ENCODE results near the gene MFSD8. TPM values are rescaled to one million over a fixed set of nuclear protein-coding genes. Genes with fewer than 3 reads are reported as not detected.
"Not testable (repeated sequence)": the region's sequence is repeated elsewhere in the genome, so short reads cannot be mapped to it uniquely, and the experiment has no call there.

Gene MFSD8
- total RNA-seq (2014; rRNA removed; shearing (Covaris generic); ENCODE audit: low replicate concordance), result 14.9 and 15.9 TPM in 2 replicates

DNA sequence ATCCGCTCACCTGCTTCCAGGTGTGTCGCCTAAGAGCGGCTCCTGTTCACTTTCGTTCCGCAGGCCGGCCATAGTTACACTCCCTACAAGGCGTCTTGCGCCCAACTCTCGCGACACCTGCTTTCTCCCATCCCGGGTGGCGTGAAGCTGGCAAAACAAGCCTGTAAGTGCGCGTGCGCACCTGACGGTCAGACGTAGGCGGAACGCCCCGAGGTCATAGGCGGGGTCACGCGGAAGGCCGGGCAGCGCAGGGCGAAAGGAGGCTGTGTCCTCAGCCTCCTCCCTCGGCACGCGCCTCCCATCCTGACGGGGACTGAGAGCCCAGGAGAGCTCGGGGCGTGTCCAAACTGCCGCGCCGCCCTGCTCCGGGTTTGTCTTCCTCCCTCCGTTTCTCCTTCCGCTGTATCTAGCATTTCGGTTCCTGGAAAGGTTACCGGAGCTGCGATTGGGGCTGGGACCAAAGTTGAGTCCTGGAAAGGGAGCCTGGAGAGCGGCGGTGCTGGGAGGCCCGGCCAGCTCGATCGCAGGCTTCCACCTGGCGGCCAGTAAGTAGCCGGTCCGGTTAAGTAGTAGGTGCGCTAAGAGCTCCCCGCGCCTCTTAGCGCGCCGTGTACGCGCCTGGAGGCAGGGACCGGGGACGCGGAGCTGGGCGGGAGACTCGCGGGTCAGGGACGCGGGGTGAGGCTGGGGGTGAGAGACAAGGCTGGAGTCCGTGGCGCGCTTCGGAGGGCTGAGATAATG is at the start of gene MFSD8, which contains the start of gene ABHD18:
Gene MFSD8 (minus strand): TSS at position 112 of the 741 bp plus-strand sequence. CDS start 40 bp downstream, at position 72.
Gene ABHD18 (plus strand): TSS at position 345 of the 741 bp plus-strand sequence. CDS start 17,550 bp downstream, outside the sequence.
- DNase-seq (ENCODE audit: low read depth), result peak; percentile 99
- in situ Hi-C loops (cut with HindIII; ENCODE audit: low pct_unique_long_range_greater_than_20kb, low sequenced_read_pairs), result no loop called here

- in situ Hi-C loops (cut with HindIII; ENCODE audit: low pct_unique_long_range_greater_than_20kb, low sequenced_read_pairs), result no loop called here
- DNase-seq (ENCODE audit: low read depth), result no peak
Observed at GRCh38 chr4:128009428-128009827, 44.5 kb upstream of the MFSD8 start.

DNA sequence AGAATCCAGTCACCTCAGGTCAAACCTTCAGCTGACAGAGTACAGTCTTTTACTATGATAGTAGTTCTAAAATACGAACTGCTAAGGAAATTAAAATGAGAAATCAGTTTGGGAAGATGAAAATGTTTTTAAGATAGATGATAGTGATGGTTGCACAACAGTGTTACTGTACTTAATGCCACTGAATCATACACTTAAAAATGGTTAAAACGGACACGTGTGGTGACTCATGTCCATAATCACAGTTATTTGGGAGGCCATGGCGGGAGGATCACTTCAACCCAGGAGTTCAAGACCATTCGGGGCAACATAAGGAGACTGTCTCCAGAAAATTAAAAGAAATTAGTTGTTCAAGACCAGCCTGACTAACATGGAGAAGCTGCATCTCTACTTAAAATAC is 41.6 kb upstream of the MFSD8 start:
- in situ Hi-C loops (cut with HindIII; ENCODE audit: low pct_unique_long_range_greater_than_20kb, low sequenced_read_pairs), result no loop called here
- no peak for DNase-seq (ENCODE audit: low read depth)

DNA sequence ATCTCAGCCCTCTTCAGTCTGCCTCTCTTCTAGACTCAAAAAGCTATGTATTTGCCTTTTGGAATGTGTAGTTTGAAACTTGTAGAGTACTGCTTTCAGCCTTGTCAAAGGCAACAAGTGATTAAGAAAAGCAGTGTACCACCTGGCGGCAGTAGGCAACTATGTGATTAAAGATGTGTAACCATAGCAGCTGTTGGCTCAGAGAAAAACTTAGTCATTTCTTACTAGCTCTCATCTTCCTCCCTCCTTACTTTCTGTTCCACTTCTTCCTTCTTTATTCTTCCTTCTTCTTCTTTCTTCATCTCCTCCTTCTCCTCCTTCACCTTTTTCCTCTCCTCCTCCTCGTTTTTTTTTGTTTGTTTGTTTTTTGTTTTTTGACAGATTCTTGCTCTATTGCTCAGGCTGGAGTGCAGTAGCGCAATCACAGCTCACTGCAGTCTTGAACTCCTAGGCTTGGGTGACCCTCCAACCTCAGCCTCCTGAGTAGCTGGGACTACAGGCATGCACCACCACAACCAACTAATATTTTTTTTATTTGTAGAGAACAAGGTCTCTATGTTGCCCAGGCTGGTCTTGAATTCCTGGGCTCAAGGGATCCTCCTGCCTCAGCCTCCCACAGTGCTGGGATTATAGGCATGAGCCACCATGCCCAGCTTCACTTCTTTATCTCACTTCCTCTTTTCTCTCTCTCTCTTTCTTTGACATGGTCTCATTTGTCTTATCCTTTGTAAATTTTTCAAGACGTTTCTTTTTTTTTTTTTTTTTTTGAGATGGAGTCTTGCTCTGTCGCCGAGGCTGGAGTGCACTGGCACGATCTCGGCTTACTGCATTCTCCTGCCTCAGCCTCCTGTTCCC is 32.8 kb upstream of the MFSD8 start:
- peak; percentile 29 for DNase-seq (ENCODE audit: low read depth)

DNA sequence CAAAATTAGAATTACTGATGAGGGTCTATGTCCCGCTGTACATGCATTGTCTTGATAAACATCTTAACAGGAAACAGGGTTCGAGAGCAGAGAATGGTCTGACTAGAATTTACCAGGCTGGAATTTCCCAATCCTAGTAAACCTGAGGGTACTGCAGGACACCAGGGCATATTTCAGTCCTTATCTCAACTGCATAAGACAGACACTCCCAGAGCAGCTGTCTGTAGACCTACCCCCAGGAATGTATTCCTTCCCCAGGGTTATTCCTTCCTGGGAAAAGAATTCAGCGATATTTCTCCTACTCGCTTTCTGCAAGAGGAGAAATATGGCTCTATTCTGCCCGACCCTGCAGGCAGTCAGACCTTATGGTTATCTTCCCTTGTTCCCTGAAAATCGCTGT is 31.5 kb upstream of the MFSD8 start:
- in situ Hi-C loops (cut with HindIII; ENCODE audit: low pct_unique_long_range_greater_than_20kb, low sequenced_read_pairs); DNase-seq (ENCODE audit: low read depth): not testable (repeated sequence)

More for the DNA sequence above, 32.8 kb upstream of the MFSD8 start:
- in situ Hi-C loops (cut with HindIII; ENCODE audit: low pct_unique_long_range_greater_than_20kb, low sequenced_read_pairs), result no loop called here

DNA sequence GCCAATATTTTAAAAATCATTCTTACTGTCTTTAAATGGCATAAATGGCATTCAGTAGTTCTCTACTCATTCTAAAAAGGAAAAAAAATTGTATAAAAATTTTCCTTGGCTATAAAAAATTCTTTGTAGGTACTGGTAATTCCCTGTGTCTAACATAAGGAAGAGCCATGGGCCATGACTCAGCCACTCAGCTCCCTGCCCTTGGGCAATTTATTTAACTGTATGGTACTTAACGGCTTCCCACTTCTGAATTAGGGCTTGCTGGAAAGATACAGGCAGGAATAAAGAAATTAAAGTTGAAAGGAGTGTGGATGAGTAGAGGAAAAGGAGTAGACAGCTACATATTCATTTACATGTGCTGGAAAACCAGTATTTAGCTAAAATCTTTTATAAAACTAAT is 30.8 kb upstream of the MFSD8 start:
- peak; percentile 42 for DNase-seq (ENCODE audit: low read depth)
- in situ Hi-C loops (cut with HindIII; ENCODE audit: low pct_unique_long_range_greater_than_20kb, low sequenced_read_pairs), result no loop called here

DNA sequence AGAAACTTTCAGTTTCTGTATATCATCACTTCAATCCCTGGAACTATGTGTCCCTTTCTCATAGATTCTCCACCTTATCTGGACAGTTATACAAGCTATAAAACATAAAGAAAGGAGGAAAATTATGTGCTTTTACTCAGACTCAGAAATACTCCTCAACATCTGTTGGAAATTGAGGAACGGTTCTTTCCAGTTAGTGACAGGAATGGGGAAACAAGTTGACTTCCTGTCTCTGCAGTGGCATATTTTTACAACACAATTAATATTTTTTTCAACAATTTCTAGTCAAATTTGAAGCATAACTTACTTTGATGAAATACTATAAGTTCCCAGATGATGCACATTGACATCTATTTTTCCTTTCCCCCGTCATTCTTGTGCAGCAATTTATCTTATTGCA is 28.2 kb upstream of the MFSD8 start:
- DNase-seq (ENCODE audit: low read depth), result no peak
- in situ Hi-C loops (cut with HindIII; ENCODE audit: low pct_unique_long_range_greater_than_20kb, low sequenced_read_pairs), result no loop called here

DNA sequence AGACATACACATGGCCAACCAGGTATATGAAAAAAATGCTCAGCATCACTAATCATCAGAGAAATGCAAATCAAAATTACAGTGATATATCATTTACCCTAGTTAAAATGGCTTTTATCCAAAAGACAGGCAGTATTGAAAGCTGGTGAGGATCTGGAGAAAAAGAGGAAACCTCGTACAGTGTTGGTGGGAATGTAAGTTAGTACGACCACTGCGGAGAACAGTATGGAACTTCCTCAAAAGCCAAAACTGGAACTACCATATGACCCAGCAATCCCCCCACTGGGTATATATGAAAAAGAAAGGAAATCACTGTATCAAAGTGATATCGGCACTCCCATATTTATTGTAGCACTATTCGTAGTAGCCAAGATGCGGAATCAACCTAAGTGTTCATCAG is 23.7 kb upstream of the MFSD8 start:
- no peak for DNase-seq (ENCODE audit: low read depth)
- in situ Hi-C loops (cut with HindIII; ENCODE audit: low pct_unique_long_range_greater_than_20kb, low sequenced_read_pairs), result no loop called here

GRCh38 chr4:127985989-127986388 is 21.0 kb upstream of the MFSD8 start:
- no peak for DNase-seq (ENCODE audit: low read depth)
- in situ Hi-C loops (cut with HindIII; ENCODE audit: low pct_unique_long_range_greater_than_20kb, low sequenced_read_pairs), result no loop called here

DNA sequence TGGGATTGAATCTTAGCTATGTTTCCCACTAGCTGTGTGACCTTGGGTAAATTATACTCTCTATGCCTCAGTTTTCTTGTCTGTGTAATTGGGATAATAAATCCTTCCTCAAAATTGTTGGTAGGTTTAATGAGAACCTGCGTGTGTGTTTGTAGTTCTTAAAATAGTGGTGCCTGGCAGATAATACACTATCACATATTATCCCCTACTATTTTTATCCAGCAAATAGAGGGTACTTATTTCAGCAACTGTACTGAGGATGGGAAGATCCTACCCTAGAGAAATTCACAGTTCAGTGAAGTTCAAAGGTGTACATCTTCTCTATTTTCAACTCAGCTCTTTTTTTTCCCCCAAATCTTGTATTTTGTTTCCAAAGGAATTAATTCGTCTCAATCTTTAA is 17.5 kb upstream of the MFSD8 start:
- in situ Hi-C loops (cut with HindIII; ENCODE audit: low pct_unique_long_range_greater_than_20kb, low sequenced_read_pairs), result no loop called here

GRCh38 chr4:127978930-127979329 is 14.0 kb upstream of the MFSD8 start:
- DNase-seq (ENCODE audit: low read depth), result no peak
- in situ Hi-C loops (cut with HindIII; ENCODE audit: low pct_unique_long_range_greater_than_20kb, low sequenced_read_pairs), result no loop called here

More for the DNA sequence above, 17.5 kb upstream of the MFSD8 start:
- no peak for DNase-seq (ENCODE audit: low read depth)

GRCh38 chr4:127975121-127975770 is 10.3 kb upstream of the MFSD8 start:
- in situ Hi-C loops (cut with HindIII; ENCODE audit: low pct_unique_long_range_greater_than_20kb, low sequenced_read_pairs), result no loop called here
- no peak for DNase-seq (ENCODE audit: low read depth)

GRCh38 chr4:127970925-127971324 is 6.0 kb upstream of the MFSD8 start:
- in situ Hi-C loops (cut with HindIII; ENCODE audit: low pct_unique_long_range_greater_than_20kb, low sequenced_read_pairs); DNase-seq (ENCODE audit: low read depth): not testable (repeated sequence)

- in situ Hi-C loops (cut with HindIII; ENCODE audit: low pct_unique_long_range_greater_than_20kb, low sequenced_read_pairs), result no loop called here
Observed at GRCh38 chr4:127968586-127968985, 3.6 kb upstream of the MFSD8 start.

GRCh38 chr4:127967141-127967775 is 2.3 kb upstream of the MFSD8 start:
- no peak for DNase-seq (ENCODE audit: low read depth)
- in situ Hi-C loops (cut with HindIII; ENCODE audit: low pct_unique_long_range_greater_than_20kb, low sequenced_read_pairs), result no loop called here

More at GRCh38 chr4:127968586-127968985, 3.6 kb upstream of the MFSD8 start:
- DNase-seq (ENCODE audit: low read depth), result no peak

DNA sequence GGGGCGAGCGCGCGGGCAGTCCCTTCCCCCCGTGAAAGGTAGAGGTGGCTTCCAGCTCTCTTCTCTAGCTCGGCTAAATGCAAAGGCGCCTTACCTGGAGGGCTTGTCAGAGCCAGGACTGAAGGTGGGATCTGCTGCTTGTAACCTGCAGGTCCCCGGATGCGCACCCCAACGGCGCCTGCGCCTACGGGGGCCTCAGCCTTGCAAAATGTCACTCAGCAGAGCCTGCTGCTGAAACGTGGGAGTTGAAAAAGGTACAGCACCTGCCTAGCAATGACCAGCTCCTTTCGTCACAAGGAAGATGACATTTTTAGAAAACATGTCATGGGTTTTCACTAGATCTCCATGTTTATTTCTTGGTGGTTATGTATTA is 816 bp upstream of the MFSD8 start:
- no peak for DNase-seq (ENCODE audit: low read depth)
- in situ Hi-C loops (cut with HindIII; ENCODE audit: low pct_unique_long_range_greater_than_20kb, low sequenced_read_pairs), result no loop called here

- in situ Hi-C loops (cut with HindIII; ENCODE audit: low pct_unique_long_range_greater_than_20kb, low sequenced_read_pairs); DNase-seq (ENCODE audit: low read depth): not testable (repeated sequence)
Observed at GRCh38 chr4:127964426-127965061, 429 bp downstream of the MFSD8 start.

Data from Caki2 (cell line).